GM19324 (cell line): Measurements from ENCODE around the gene IRS1.

Experiments used
- ATAC-seq: cut with Tn5 transposase; IDR thresholded peaks from one replicate; pipeline ENCODE4 v1.9.1; 2021; ENCODE audit warnings: mild to moderate bottlenecking, moderate library complexity; ENCODE audit not compliant: unreplicated experiment, low FRiP score

IRS1 gene

GRCh38 chr2:226829721-226830631, 30.4 kb upstream of the IRS1 start:
- no peak for ATAC-seq

DNA sequence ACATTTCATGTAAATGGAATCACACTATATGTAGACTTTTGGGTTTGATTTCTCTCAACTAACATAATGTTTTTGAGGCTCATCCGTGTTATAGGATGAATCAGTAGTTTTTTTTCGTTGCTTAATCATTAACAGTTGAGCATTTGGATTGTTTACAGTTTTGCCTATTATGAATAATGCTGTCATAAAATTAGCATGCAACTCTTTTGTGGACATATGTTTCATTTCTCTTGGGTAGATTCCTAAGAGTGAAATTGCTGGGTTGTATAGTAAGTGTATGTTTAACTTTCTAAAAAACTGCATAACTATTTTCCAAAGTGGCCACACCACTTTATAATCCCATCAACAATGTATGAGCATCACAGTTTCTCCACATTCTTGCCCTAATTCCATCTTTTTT, 28.6 kb upstream of the IRS1 start:
- ATAC-seq, result no peak

GRCh38 chr2:226825056-226825455, 25.4 kb upstream of the IRS1 start:
- no peak for ATAC-seq

GRCh38 chr2:226818930-226819329, 19.3 kb upstream of the IRS1 start:
- no peak for ATAC-seq

DNA sequence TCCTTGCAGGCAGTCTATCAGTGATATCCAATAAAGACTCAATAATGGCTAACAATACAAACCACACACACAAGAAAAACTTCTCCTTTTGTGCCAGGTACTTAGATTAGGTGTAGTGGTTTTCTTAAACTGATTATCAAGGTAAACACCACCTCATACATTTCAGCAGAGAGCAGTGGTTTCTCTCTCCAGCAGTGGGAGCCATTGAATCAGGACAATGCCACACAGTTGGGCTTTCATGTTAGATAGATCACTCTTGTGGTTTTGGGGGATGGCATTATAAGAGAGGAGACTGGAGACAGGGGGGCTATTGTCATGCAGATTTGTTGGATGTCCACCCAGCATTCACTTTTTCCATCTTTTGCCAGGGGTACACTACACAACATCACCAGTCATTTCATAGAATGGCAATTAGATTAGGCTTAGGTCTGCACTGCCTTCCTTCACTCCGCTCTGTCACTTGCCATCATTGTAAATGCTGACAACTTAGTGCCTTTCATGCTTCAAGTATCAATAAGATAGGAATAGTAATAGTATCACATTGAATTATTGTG, 13.6 kb upstream of the IRS1 start:
- ATAC-seq, result no peak

GRCh38 chr2:226803410-226803809, 3.8 kb upstream of the IRS1 start:
- ATAC-seq, result no peak

DNA sequence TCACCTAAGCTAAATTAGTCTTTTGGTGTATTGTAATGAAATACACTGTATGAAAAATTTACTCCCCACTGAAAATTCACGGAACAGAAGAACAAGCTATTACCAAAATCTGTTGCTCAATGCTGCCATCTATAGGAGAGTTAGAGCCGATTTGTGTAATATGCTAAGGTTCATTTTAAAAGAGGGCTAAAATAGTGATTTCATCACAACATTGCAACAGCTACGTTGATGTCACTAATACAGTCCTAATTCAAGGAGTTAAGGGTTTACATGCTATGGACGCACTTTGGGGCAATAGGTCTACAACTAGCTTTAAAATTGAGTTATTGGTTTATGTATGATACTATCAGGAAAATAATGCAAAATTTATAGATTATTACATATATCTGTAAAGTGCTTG, 3.0 kb upstream of the IRS1 start:
- no peak for ATAC-seq

GRCh38 chr2:226800941-226801784, 1.5 kb upstream of the IRS1 start:
- peak; percentile 84 for ATAC-seq

DNA sequence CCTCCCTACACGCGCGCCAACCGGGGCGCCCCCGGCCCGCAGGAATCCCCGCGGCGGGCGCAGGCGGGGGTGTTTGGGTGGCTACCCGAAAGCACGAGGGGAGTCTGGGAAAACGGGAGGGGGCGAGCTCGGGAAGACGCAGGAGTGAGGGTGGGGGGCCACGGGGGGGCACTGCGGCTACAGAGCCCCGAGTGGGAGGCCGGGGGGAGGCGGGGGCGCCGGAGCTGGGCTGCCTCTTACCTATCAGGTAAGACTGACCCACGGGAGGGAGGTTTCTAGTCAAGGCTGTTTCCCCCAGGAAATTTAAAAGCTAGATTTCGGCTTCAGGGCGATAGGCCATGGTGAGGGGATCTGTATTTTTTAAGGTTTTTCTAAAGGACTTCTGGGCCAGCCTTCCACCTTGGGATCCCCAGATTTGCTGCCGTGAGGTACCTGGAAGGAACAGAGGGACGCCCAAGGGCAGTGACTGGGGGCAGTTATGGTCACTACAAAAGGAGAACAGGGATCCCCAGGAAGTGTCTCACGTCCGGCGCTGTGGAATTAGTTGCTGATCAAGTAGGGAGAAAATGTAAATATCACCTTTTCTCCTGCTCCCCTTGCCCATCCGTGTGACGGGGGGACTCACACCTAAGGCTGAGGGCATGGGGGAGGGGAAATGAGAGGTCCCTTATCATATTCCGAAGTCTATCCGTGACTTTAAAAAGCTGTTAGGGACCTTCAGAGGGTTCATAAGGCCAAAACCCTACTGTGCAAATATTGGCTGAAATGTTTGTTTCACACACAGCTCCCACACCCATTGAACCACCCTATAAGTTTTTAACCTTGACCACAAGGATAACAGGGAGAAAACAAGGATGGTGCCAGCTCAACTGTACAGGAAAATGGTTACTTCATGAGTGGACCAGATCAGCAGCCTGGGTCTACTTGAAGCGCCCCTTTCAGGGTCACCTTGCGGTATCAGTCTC, 638 bp upstream of the IRS1 start:
- no peak for ATAC-seq

- peak; percentile 33 for ATAC-seq
Observed at GRCh38 chr2:226798422-226799210, 1.0 kb downstream of the IRS1 start.

DNA sequence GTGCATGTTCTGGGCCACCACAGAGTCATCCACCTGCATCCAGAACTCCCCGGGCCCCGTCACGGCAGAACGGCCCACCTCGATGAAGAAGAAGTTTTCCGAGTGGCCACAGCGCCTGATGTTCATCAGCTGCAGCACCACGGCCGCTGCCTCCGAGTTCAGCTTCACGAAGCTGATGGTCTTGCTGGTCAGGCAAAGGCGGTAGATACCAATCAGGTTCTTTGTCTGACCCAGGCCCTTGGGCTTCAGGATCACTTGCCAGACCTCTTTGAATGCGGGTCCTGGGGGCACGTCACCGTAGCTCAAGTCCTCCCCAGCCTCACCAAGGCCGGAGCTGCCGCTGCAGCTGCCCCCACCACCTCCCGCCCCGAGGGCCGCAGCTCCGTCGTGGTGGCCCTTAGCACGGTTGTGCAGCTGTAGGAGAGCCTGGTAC, 1.6 kb downstream of the IRS1 start:
- no peak for ATAC-seq

- no peak for ATAC-seq
Observed at GRCh38 chr2:226797289-226797988, 2.2 kb downstream of the IRS1 start.

DNA sequence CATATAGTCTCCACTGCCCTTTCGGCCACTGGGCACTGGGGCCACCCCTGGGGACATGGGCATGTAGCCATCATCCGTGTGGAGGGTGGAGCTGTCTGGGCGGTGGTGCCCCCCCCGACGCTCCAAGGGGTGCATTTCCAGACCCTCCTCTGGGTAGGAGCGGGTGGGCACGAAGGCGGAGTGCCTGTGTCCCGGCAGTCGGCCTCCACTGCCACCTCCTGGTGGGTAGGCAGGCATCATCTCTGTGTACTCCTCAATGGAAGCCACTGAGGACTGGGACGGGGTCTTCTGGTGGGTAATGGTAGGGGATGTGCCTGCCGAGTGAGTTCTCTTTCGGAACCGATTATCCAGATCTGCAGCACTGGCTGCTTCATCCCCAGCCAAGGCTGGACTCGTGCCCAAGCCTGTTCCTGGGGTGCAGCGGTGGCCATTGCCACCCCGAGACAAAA, 2.8 kb downstream of the IRS1 start:
- no peak for ATAC-seq

- ATAC-seq, result no peak
Observed at GRCh38 chr2:226796012-226796839, 3.4 kb downstream of the IRS1 start.

GRCh38 chr2:226795281-226796011, 4.2 kb downstream of the IRS1 start:
- no peak for ATAC-seq

- ATAC-seq, result no peak
Observed at GRCh38 chr2:226794751-226795171, 4.9 kb downstream of the IRS1 start.

- ATAC-seq, result no peak
Observed at GRCh38 chr2:226794196-226794661, 5.4 kb downstream of the IRS1 start.
